Gastroesophageal sphincter (tissue), 3 donors: Measurements from ENCODE around the gene HELZ2.

Experiments used
- EP300 ChIP-seq: sonication (generic); formaldehyde crosslinking; IDR thresholded peaks from one replicate; pipeline ENCODE4 v1.6.1; 2017; ENCODE audit warnings: antibody characterized with exemption, mild to moderate bottlenecking
- POLR2A ChIP-seq, 2 donors: fragments of 450-650 bp; IDR thresholded peaks; one replicate each; pipeline ENCODE4 v1.6.1; 2017; ENCODE audit warnings: antibody characterized with exemption in 2 of 2, mild to moderate bottlenecking in 2 of 2, moderate library complexity in 1 of 2
- TF ChIP-seq, protein P1 (sequence below), 4 experiments: fragments of 200-600 bp in 2 of 4; fragments of 450-650 bp in 2 of 4; sonication (generic) in 1 of 4; IDR thresholded peaks; one replicate each; pipeline ENCODE4 v1.5.1; 2017 to 2019; ENCODE audit warnings: antibody characterized with exemption in 4 of 4, mild to moderate bottlenecking in 2 of 4, moderate library complexity in 2 of 4

DNA sequence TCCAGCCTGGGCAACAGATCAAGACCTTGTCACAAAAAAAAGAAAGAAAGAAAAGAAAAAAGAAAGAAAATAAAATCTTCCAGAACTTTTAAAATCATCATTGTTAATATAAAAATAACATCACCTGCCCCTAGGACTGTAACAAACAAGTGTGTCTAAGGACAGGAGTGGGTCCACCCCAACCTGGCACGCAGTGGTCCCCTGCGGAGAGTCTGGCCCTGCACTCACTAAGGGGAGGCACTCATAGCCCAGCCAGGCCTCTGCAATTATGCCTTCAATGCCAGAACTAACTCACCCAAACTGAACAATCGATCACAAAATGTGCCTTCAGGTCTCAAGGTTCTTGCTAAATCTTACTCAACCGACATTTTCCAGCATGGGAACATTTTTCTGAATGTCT, 48.1 kb upstream of the HELZ2 start:
- TF ChIP-seq, protein P1, sequence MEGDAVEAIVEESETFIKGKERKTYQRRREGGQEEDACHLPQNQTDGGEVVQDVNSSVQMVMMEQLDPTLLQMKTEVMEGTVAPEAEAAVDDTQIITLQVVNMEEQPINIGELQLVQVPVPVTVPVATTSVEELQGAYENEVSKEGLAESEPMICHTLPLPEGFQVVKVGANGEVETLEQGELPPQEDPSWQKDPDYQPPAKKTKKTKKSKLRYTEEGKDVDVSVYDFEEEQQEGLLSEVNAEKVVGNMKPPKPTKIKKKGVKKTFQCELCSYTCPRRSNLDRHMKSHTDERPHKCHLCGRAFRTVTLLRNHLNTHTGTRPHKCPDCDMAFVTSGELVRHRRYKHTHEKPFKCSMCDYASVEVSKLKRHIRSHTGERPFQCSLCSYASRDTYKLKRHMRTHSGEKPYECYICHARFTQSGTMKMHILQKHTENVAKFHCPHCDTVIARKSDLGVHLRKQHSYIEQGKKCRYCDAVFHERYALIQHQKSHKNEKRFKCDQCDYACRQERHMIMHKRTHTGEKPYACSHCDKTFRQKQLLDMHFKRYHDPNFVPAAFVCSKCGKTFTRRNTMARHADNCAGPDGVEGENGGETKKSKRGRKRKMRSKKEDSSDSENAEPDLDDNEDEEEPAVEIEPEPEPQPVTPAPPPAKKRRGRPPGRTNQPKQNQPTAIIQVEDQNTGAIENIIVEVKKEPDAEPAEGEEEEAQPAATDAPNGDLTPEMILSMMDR (IDR thresholded peaks at IDR 0.05), result no peak
- no peak for TF ChIP-seq POLR2A (IDR thresholded peaks at IDR 0.05)
- TF ChIP-seq EP300, result no peak
